ENCODE results near the gene CDCA4.

CDCA4 gene

DNA sequence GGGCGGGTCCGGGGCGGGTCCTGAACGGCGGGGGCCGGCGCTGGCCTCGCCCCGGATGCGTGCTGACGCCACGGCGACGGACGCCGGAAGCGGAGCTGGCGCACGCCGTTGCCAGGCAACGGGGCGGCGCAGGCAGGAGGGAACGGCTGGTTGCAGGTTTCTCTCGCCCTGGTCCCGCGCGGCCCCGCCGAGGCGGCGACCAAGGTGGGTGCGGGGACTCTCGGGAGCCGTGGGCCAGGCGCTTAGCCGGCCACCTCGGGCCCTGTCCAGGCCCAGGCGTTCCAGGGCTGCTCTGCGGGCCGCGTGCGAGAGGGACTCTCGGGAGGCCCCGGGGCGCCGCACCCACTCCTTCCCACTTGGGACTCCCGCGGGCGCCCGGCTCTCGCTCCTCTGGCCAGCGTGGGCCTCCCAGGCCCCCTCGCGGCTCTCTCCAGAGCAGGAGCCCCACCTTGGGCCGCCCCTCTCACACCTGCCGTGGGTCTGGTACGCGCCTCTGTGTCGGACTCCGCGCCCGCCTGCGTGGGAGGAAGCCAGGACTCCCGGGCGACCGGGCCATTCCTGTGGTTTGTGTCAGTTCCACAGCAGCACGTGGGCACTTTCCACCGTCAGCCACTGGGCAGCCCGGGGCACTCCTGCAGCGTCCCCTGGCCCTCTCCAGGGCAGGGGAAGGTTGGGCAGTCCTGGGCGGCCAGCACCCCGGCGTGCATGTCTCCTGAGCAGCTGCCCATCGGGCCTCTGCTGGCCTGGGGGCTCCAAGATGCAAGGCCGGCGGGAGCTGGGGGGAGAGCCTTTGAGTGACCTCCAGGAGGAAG, 35.0 kb downstream of the CDCA4 start, which contains the start of gene CLBA1:
TSS of gene CLBA1 (plus strand) at position 114 of the 812 bp plus-strand sequence. CDS start at position 758, 644 bp downstream.
- DNase-seq, result peak; percentile 96

DNA sequence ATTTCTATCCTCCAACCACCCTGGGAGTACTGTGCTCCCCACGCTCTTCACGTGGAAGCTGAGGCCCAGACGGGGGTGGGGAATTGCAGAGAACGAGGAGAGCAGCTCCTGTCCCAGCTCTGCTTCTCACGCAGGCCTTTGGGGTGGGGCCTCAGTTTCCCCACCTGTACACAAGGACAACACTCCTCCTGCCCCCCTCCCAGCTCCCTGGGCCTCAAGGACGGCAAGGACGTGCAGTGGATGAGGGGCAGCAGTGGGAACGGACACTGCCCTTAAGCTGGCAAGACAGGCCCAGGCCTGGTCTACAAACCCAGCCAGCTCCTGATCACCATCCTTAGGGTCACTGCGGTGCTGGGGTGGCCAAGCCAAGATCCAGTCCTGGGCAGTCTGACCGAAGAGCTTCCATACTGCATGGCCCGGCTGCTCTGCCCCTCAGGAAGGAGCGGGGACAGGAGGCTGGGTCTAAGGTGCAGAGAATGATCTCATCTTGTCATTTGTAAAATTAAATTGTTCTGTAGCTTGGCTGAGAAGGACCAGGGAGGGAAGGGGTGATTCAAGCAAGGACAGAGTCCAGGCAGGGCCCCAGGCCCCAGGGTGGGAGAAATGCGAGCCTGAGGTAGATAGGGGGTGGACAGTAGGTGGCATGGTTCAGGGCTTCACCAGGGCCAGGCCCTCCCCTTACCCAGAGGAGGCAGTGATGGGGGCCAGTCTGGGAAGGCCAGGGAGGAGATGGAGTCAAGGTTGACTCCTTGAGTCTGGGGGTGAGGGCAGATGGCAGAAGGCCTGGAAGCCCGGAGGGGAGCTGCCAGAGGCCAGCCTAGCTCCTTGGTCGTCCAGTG, 36.6 kb downstream of the CDCA4 start:
- no peak for DNase-seq

DNA sequence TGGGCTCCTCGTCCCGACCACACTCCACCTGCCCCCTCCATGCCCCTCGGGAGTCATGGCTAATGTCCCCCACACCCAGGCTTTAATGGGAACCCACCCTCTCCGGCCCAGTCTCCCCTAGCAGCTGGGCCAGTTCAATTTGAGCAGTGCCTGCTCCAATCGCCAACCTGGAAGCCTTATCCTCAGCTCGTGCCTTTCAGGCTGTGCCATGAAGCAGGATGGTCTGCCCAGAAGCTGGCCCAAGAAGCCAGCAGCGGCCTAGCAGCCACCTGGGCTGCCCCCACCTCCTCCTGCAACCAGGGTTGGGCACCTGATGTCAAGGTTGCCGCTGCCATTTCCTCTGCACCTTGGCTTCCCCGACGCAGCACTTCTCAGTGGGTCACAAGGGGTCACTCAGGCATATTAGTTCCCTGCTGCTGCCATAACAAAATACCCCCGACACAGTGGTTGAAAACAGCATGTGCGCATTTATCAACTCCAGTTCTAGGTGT, 37.6 kb downstream of the CDCA4 start:
- no peak for DNase-seq

DNA sequence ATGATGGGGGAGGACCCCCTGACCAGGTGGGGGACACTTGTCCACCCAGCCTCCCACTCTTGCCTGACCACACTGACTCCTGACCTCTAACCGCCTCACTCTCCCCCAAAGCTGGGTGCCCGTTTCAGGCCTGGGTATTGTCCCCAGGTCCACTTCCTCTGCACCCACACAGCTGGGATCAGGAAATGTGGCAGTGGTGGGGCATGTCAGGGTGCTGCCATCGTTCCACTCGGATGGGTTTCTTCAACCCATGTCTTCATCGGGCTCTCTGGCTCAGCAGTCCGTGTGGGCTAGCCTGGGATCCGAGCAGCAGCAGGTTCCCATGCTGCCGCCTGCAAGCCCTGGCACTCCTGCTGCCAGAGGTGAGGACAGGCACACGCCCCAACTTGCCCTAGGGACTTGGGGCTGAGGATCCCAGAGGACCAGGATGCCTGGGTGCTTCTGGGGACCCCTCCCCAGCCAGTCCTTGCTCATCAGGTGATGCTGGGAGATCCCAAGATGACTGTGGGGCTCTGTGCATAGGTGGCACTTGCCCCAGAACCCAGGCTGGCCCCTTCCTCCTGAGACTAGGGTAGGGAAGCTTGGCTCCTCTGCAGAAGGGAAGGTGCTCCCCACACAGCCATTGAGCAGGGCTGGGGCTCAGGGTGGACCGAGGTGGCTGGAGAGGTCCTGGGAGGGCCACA, 38.2 kb downstream of the CDCA4 start:
- DNase-seq, result no peak

DNA sequence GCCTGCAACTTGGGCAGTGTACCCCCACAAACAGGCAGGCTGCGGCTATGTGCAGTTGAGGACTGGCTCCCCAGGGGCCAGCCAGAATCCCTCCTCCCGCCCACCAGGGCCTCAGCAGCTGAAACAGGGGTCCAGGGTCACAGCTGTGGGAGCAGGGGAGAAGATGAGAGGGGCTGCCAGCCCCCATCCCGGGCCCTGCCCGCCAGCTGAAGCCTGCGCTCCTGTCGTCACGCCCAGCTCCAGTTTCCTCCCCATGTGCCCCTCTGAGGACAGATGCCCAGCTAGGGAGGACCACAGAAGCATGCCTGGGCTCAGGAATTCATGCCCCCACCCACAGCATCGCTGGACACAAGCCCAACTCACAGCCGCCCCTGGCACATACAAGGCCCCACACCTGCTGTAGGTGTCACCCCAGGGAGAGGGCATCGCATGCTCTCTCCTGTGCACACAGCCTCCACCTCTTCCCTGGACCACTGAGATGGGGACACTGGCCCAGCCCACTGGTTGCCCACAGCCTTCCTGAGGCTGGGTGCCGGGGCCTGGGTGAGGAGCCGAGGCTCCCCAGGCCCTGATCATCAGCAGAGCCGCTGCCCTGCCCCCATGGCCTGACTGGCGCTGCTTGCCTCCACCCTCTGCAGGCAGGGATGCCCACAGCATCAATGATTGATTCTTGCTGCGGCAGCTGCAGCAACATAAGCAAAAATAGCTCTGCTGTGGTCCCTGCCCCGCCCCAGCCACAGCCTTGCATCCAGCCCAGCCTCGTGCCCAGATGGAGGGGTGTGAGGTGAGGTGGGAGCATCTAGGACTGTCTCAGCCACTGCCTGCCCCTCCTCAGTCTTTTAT, 39.0 kb downstream of the CDCA4 start:
- DNase-seq, result no peak

DNA sequence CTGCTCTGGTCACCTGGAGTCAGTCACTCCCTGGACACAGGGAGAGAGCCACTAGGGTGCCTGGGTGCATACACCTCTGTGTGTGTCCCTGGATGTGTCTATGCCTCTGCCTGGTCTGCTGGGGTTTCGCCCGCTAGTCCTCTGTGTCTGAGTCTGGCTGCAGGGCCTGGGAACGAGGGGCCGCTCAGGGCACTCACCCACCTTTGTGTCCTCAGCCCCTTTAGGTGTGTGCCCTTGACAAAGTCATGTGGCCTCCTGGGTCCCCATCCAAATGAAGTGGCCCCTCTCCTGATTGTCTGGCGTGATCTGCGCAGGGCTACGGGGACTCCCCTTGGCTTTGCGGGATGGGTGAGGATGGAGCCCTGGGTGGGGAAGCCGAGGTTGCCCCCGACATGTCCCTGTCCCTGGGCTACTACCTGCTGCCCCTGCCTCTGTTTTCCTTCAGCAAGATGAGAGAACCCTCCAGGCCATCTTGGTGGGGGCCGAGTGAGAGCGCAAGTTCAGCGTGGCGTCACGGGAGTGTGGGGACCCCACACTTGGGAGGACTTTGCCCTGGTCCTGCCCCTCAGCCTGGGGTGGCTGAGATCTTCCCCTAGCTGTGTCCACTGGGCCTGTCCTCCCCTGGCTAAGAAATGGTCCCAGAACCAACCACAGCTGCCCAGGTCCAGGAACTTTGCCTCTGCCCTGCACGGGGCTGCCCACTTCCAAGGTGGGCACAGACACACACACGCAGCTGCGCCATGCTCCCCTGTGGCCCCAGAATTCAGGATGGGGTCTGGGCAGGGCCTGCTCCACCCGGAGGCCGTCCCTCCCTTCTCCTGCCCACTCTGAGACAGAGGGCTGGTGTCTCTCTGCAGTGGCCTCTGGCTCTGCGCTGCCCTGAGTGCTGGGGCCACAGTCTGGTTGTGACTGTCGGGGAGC, 40.0 kb downstream of the CDCA4 start:
- no peak for DNase-seq

DNA sequence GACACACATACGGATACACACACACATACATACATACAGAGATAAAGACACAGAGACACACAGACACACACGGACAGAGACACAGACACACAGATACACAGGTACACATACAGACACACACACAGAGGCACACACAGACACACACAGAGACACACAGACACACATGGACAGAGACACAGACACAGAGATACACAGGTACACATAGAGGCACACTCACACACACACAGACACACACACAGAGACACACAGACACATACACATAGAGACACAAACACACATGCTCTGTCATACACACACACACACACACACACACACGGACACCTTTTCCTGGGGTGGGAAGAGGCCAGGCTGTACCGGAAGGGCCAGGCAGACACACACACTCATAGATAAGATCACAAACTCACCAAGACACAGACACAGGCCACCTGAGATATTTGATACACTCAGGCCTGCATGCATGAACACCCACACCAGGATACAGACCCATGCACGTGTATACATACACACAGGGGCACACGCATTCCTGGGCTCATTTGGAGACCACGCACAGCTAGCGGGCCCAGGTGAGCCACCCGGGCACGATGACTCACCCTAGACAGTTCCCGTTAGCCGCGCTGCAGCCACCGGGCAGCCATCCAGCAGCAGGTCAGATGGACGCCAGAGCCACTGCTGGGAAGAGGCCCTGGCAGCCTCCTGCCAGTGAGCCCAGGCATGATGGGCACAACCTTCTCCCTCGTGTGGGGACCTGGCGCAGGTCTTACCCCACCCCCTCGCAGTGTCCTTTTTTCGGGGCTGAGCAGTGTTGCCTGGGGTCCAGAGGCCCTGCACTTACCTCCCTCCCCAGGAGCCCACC, 40.9 kb downstream of the CDCA4 start:
- DNase-seq, result peak; percentile 80

DNA sequence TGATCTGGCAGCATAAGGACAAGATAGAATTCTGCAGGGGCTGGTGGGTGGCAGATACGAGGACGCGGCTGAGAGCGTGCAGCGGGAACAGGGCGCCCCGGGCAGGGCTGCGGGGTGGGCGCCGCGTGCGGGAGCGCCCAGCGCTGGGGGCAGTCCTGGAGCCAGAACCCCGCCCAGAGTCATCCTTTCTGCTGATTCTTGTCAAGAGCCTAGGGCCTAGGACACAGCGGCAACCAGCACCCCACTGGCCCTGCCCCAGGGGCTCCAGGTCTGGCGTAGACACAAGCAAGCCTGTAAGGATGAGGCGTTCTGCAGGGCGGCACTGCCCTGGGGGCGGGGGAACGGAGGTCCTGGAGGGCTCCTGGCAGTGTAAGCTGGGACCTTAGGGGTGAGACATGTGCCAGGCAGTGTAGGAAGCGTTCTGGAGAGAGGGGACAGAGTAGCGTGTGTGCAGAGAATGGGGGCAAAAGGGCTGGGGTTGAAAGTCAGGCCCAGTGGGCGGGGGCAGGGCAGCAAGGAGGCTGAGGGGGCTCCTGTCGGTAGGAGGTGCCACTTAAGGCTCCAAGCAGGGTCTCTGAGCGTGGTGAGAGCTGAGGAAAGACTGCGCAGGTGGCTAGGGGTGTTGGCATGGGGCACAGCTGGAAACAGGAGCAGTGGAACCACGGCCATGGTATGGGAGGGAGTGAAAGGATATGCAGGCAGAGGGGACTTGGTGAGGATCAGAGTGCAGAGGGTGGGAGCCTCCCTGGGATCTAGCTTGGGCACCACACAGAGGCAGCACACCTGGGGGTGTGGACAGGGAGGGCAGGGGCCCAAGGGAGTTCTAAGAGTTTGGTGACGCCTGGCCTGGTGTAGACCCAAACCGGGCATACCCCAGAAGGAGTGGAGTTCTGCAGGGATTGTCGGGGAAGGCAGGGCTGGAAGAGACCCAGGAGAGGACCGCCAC, 41.9 kb downstream of the CDCA4 start:
- no peak for DNase-seq

DNA sequence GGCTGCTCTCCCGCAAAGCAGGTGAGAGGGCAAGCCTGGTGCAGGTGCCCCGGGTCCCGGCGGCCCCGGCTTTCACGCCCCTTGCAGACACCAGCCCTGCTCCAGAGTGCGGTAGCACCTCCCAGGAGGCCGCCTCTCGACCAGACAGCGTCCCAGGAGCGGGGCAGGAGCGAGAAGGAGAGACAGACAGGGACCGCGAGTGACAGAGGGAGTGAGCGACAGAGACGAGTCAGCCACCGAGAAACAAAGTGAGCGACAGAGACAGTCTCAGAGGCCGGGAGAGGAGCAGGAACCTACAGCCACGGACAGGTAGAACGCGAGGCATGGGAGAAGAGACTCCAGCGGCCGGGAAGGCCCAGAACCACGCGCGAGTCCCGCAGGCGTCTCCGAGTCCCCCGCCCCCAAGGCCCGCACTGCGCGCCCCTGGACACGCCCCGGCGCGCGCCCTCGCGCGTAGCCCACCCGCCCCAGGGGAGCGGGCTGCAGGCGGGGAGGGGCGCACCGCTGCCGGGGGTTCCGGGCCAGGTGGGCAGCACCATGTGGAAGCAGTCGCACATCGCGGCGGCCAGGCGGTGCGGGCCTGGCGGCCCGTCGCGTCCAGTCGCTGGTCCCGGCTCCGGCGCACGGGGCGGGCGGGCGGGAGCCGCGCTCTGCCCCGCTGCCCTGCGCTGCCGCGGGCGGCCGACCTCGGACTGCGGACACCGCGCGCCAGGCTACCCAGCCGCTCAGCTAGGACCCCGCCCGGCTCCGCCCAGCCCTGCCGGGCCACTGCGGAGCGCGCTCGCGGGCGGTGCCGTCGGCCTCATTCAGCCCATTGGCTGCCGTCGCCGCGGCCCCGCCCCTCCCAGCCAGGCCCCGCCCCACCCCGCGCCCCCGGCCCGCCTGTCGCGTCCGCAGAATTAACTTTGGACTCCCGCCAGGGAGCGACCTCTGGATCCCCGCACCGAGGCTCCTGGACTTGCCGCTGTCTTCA, 42.9 kb downstream of the CDCA4 start, which contains the start of gene AHNAK2:
TSS of gene AHNAK2 (minus strand) at position 694 of the 973 bp plus-strand sequence. CDS start at position 557, 137 bp downstream.
- peak; percentile 87 for DNase-seq

DNA sequence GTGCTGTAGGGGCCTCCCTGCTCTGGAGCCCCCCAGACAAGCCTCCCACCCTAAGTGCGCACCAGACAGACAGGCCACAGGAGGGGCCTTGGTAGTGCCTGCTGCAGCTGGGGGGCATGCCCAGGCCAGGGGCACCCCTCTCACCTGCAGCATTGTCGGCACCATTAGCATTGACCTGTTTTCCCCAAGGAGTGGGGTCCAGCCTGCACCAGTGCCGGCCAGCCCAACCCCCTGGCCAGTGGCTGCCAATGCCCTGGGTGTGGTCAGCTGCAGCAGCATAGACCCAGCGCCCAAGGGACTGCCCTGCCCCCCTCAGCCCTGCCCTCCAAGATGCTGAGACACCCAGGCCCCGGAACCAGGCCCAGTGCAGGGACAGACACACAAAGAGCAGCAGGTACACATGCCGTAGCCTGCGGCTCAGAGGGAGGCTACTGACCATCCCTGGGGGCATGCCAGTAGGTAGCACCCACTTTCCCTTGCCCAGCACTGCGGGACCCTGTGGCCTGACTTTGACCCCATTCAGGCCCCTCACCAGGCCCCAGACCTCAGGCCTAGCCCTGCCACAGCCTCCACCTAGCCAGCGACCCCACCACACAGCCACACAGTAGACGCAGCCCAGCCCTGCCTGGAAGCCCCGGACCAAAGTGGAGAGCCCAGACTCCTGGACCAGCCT, 43.7 kb downstream of the CDCA4 start:
- no peak for DNase-seq

DNA sequence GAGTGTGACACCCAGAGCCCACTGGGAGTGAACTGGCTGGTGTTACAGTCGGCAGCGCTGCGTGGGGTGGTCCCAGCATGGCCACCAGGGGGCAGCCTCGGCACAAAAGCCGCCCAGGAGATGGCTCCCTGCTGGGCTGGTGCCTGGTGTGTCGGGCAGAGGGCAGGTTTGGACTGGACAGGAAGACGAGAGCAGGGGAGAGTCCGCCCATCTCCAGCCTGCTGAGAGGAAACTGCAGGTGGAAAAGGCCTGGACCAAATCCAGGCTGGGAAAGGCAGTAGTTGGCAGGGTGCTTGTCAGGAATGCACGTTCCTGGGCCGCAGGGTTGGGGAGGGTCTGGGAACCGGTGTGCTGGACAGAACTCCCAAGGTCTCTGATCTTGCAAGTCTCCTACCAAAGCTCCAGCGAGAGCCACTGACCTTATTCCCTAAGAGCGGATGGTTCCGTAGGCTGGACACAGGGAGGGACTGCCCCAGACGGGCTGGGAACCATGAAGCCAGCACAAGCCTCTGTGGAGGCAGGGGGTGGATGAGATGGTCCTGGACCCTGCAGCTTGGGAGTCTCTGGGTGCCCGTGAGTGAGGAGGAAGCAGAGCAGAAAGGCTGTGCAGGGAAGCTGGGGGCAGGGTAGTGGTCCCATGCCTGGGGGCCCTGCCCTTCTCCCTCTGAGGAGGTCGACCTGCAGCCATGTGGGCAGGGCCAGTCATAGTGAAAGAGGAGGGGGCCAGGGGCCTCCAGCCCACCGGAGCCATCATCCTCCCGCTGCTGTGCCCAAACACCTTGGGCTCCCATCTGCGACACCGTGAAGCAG, 44.5 kb downstream of the CDCA4 start:
- DNase-seq, result peak; percentile 92

DNA sequence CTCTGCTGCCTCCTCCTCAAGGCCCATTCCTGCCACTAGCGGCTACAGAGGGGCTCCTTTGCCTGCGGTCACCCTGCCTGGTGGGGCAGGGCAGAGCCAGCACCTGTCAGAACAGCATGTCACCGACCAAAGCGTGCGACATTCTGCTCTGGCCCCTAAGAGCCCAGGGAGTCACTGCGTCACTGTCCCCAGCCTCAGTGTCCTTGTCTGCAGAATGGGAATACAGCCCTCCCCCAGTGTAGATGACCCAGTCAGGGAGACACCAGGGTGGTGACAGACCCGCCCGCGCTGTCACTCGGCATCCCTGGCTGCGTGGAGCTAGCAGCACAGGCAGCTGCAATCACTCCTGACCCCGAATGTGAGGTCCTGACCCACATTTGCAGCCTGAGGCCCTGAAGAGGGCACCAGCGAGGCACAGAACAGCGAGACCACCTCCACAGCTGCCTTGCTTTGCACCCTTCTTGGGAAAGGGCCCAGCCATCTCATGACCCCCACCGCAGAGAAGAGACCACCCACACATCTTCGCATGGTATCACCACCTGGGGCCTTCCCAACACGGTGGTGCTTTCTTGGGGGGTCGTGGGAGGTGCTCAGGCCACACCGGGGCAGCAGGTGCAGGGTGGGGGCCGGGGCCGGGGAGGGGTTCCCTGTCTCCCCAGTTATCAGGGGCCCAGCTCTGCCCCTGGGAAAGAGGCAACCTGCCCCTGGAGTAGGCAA, 45.2 kb downstream of the CDCA4 start:
- DNase-seq, result peak; percentile 24

DNA sequence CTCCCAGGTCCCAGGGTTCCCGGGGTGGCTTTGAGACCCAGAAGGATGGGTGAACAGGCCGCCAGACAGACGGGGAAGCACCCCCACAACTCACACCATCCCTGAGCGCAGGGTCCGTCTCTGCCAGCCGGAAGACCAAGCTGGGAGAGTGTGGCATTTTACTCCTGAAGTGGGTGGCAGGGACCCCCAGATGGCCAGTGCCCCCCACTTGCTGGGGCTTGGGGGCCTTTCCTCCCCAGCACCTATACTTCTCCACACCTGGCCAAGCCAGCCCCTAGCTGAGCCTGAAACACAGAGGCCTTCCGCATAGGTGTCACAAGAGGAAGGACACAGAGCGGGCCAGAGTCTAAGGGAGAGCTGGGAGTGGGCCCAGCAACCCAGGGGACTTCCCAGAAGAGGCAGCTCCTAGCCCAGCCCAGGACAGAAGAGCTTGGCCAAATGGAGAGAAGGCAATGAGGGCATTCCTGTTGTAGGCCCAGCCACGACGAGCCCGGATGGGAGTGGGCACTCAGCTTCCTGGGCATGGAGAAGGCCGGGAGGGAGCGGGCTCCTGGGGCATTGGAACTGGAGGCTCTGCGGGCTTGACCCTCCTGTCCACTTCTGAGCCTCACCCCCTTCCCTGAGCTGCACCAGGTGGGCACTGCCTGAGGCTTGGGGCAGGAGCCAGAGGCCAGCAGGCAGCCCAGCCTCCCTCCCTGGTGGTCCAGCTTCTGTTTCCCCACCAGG, 46.1 kb downstream of the CDCA4 start:
- no peak for DNase-seq

DNA sequence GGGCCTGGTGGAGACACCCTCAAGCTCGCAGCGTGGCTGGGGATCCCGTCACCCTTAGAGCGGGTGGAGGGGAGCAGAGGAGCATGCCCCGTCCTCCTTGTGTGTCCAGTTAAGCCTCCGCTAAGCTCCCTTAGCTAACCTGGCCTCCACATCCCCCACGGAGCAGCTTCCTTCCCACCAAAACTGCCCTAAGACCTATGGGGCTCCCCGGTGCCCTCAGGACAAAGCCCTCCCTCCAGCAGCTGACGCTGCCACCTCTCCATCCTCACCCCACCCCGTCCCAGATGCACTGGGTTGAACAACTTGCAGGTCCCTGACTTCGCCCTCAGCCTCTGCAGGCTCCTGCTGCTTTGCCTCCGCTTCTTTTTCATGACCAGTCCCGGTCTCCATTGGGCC, 46.7 kb downstream of the CDCA4 start:
- no peak for DNase-seq
